HepG2 (cell line): ENCODE data around the gene PRSS53.

Source experiments
- YY1 ChIP-seq: IDR thresholded peaks from 2 replicates; pipeline ENCODE4 v1.6.1; 2011; ENCODE audit warnings: low read length, low read depth, moderate library complexity, mild to moderate bottlenecking; ENCODE audit not compliant: insufficient read depth, insufficient replicate concordance
- TF ChIP-seq, protein P1 (sequence below): sonication (generic); formaldehyde crosslinking; IDR thresholded peaks from 2 replicates; pipeline ENCODE4 v1.4.0; 2020; ENCODE audit warnings: missing genetic modification reagents

DNA sequence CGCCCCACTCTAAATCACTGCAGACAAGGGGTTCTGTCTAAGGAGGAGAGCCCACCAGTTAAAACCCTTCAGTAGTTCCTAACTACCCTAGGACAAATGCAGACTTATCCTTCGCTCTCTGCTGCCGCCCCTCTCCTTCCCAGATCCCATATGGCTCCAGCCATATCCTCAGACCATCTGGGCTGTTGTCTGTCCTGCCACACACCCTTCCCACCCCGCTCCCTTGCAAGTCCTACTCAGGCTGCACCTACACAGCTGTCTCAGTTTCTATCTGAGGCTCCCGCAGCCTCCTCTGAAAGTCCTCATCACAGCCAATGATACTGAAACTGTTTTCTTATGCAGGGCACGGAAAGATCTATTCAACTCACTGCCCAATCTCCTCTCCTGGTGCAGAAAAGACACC, 18.7 kb upstream of the PRSS53 start:
- TF ChIP-seq YY1, result no peak
- TF ChIP-seq, protein P1, sequence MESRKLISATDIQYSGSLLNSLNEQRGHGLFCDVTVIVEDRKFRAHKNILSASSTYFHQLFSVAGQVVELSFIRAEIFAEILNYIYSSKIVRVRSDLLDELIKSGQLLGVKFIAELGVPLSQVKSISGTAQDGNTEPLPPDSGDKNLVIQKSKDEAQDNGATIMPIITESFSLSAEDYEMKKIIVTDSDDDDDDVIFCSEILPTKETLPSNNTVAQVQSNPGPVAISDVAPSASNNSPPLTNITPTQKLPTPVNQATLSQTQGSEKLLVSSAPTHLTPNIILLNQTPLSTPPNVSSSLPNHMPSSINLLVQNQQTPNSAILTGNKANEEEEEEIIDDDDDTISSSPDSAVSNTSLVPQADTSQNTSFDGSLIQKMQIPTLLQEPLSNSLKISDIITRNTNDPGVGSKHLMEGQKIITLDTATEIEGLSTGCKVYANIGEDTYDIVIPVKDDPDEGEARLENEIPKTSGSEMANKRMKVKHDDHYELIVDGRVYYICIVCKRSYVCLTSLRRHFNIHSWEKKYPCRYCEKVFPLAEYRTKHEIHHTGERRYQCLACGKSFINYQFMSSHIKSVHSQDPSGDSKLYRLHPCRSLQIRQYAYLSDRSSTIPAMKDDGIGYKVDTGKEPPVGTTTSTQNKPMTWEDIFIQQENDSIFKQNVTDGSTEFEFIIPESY (CRISPR knock-in tag), result no peak
